Stimulated activated naive B cell treated with anti-CD40 and anti-IgM and Interleukin-4, amounts not matched to agents 10 μg/mL and 1 μg/mL and 100 μg/mL, for 72 hours (primary cell): ENCODE data around the gene MSRB3.
"Not testable (repeated sequence)": the region's sequence is repeated elsewhere in the genome, so short reads cannot be mapped to it uniquely, and the experiment has no call there.

ENCODE experiments used
- ATAC-seq, 2 donors: fragments of 150-1000 bp; cut with Tn5 transposase; replicated peaks; 2 replicates each; pipeline ENCODE4 v1.10.0; 2021; ENCODE audit warnings: moderate library complexity in 1 of 2
- DNase-seq: peaks from one replicate; pipeline ENCODE4 v3.0.0; 2021
- H3K27ac Mint-ChIP-seq: one replicate; pipeline ENCODE4 v1.8.0; 2022; ENCODE audit warnings: mild to moderate bottlenecking, mixed read lengths
- H3K27me3 Mint-ChIP-seq, 2 donors: one replicate each; pipeline ENCODE4 v1.8.0; 2022; ENCODE audit warnings: mixed read lengths in 2 of 2
- H3K36me3 Mint-ChIP-seq, 2 donors: one replicate each; pipeline ENCODE4 v1.8.0; 2022; ENCODE audit warnings: mixed read lengths in 2 of 2, mild to moderate bottlenecking in 1 of 2
- H3K4me1 Mint-ChIP-seq, 2 donors: one replicate each; pipeline ENCODE4 v1.8.0; 2022; ENCODE audit warnings: mixed read lengths in 2 of 2, mild to moderate bottlenecking in 1 of 2
- H3K4me3 Mint-ChIP-seq, 2 donors: one replicate each; pipeline ENCODE4 v1.8.0; 2022; ENCODE audit warnings: mild to moderate bottlenecking in 2 of 2, mixed read lengths in 2 of 2, moderate library complexity in 1 of 2
- H3K9me3 Mint-ChIP-seq, 2 donors: one replicate each; pipeline ENCODE4 v1.8.0; 2022; ENCODE audit warnings: mixed read lengths in 2 of 2, mild to moderate bottlenecking in 1 of 2

Gene MSRB3

DNA sequence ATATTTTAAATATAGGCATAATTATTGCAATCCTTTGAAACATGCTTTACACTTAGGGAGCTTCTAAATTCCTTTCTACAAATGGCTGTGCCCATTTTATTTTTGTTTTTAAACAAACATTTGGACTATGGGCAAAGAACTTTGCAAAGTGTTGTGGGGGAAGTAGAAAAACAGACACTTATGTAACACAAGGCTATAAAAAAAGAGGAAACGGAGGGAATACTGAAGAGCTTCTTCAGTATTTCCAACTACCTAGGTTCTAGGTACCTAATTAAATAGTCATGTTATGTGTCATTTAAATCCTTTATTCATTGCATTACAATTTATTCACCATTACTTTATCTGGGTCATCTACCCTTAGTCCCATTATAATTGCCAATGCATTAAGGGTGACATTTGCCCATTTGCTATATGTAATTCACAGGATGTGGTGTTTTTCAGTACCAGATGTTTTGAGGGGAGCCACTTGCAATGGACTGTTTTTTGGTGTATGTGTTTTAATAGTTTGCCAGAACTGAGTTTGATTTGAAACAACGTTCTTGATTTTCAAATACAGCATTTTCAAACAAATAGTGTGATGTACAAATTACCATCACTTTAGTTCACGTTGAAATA lies 1.5 kb upstream of the MSRB3 start:
- Mint-ChIP-seq H3K9me3 (no peaks in the 10 kb centered on the region), H3K4me1 (peaks cover 6 to 21% of the 10 kb centered on the region in 2 donors), H3K36me3 (no peaks in the 10 kb centered on the region), H3K4me3 (no peak overlapping the region), H3K27ac (no peak overlapping the region), H3K27me3 (peaks cover 30 to 31% of the 10 kb centered on the region in 2 donors)
- DNase-seq = no peak
- no peak for ATAC-seq

DNA sequence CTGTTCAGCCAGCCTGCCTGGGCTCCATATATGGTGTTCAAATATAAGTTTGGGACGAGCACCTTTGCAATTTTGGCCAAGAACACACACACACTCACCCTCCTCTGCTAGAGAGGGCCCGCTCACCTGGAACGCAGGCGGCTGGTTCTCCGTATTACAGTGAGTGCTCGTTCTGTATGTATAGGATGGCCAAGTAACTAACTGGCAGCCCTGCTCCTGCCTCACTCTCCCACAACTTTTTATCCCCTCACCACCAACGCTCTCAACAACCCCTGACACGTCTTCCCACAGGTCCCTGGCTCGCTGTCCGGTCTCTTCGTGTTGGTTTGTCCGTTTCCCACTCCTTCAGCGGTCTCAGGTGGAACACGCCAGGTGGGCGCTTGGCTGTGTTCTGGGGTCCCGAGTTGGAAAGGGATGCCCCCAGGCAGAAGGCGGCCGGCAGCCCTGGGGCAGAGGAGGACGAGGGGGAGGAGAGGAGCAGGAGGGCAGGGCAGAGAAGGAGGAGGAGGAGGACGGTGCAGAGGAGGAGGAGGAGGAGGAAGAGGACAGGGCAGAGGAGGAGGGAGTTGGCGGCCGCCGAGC lies 398 bp upstream of the MSRB3 start:
- Mint-ChIP-seq H3K36me3 (no peaks in the 10 kb centered on the region), H3K4me1 (peaks cover 6 to 21% of the 10 kb centered on the region in 2 donors), H3K27ac (no peak overlapping the region), H3K9me3 (no peaks in the 10 kb centered on the region), H3K27me3 (peaks cover 30 to 35% of the 10 kb centered on the region in 2 donors), H3K4me3 (peak overlapping the region; percentile 74 to 83)
- ATAC-seq = peak in 1 of 2 donors; percentile 12
- DNase-seq = no peak

DNA sequence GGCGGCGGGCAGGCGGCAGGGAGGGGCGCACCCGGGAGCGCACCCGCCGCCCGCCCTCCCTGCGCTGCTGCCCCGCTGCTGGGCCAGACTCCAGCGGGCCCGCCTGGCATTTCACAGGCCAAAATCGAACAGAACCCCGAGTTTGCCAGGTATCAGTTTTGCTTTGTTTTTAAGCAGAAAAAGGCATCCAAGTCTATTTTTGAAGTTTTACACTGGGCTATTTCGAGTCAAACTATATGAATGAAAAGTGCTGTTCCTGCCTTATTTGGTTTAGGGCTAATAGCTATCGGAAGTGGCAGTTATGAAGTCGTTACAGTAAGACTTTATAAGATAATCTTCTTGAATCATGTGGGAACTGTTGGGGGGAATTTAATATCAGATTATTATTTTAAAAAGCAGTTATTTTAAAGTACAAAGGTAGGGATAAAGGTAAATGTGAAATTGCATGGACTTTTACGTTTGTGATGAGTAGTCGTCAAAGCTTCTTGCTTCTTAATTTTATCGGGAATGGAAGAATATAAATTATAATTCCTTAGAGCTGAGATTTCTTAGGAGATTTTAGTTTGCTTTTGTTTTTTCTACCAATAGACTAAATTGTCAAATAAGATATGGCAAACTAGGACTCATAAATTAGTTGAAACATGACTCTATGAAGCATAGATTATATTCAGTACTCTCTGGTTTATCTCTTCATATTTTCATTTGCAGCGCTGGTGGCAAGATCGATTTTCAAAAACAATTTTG lies 1.1 kb downstream of the MSRB3 start:
- no peaks in the 10 kb centered on the region for H3K9me3 Mint-ChIP-seq
- DNase-seq (no peak), ATAC-seq (no peak)
- H3K4me3 Mint-ChIP-seq = peak overlapping the region; percentile 75 to 83
- no peaks in the 10 kb centered on the region for H3K36me3 Mint-ChIP-seq
- H3K27ac Mint-ChIP-seq = no peak overlapping the region
- peaks cover 6 to 21% of the 10 kb centered on the region in 2 donors for H3K4me1 Mint-ChIP-seq
- H3K27me3 Mint-ChIP-seq = peaks cover 27 to 35% of the 10 kb centered on the region in 2 donors

DNA sequence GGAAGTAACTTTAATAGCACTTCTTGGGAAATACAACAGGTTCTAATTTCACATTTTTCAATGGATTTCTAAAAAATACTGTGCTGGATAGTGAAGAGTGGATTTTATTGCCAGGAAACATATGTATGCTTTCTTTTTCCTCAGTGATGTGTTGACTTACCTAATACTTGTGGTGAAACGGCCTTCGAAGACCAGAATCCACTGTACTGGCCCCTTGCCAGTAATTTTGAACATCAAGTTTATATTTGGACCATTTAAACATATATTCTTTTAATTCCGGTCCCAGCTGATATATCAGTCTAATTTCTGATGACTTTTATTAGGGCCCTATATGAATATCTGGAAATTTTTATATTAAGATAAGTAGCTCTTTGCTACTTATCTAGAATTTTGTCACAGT lies 1.8 kb downstream of the MSRB3 start:
- ATAC-seq (no peak), DNase-seq (no peak)
- peaks cover 30 to 34% of the 10 kb centered on the region in 2 donors for H3K27me3 Mint-ChIP-seq
- no peak overlapping the region for H3K27ac Mint-ChIP-seq
- H3K36me3 Mint-ChIP-seq = no peaks in the 10 kb centered on the region
- H3K9me3 Mint-ChIP-seq = no peaks in the 10 kb centered on the region
- no peak overlapping the region for H3K4me3 Mint-ChIP-seq
- peaks cover 6 to 21% of the 10 kb centered on the region in 2 donors for H3K4me1 Mint-ChIP-seq

DNA sequence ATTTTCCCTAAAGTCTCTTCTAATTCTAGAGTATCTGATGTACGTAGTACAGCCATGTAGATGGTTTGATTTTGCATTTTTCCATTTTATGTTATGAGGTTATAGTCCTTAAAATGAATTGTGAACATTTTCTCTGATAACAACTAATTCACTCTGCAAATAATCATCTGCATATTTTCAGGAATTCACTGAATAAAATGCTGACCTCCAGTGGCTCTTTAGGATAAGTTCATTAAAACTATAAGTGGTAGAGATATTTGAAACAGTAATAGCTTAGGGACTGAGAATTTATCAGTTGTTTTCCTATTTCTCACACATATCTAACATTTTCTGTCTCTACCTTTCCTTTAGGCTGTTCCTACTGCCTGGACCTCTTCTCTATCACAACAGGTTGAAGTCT lies 4.4 kb downstream of the MSRB3 start:
- no peak for ATAC-seq
- Mint-ChIP-seq H3K27ac (no peak overlapping the region), H3K9me3 (no peaks in the 10 kb centered on the region), H3K4me1 (peaks cover 6 to 14% of the 10 kb centered on the region in 2 donors), H3K36me3 (no peaks in the 10 kb centered on the region), H3K4me3 (no peak overlapping the region), H3K27me3 (peaks cover 30 to 35% of the 10 kb centered on the region in 2 donors)
- no peak for DNase-seq

DNA sequence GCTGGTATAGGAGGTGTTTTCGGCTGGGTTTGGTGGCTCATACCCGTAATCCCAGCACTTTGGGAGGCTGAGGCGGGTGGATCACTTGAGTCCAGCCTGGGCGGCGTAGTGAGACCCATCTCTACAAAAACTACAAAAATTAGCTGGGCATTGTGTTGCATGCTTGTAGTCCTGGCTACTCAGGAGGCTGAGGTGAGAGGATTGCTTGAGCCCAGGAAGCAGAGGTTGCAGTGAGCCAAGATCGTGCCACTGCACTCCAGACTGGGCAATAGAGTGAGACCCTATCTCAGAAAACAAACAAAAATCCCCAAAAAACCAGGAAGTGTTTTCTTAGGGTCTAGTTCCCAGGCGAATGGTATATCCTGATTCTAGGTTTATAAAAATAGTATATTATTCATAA lies 7.0 kb downstream of the MSRB3 start:
- not testable (repeated sequence) for ATAC-seq, H3K27ac Mint-ChIP-seq, H3K4me1 Mint-ChIP-seq, H3K36me3 Mint-ChIP-seq, DNase-seq, H3K4me3 Mint-ChIP-seq, H3K9me3 Mint-ChIP-seq
- peaks cover 24% of the 10 kb centered on the region in 2 donors for H3K27me3 Mint-ChIP-seq

DNA sequence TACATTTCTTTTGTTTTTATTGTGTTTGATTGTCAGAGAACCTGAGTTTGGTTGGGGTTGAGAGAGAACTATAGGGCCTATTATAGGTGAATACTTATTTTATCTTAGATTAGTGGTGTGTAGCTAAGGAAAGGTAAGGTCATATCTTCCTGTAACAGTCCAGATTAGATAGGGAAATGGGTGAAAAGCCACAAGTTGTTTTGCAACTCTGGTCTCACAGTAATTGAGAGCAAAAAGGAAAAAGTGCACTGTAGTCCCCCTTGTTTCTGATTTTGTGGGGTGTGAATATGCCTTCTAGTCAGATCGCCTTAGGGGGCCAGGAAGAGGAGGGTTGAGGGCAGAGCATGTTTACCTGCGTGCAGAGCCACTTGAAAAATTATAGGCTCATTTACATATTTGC lies 8.9 kb downstream of the MSRB3 start:
- H3K9me3 Mint-ChIP-seq = no peaks in the 10 kb centered on the region
- peaks cover 11% of the 10 kb centered on the region in 2 donors for H3K27me3 Mint-ChIP-seq
- DNase-seq (no peak), ATAC-seq (no peak)
- no peaks in the 10 kb centered on the region for H3K4me1 Mint-ChIP-seq
- H3K36me3 Mint-ChIP-seq = no peaks in the 10 kb centered on the region
- H3K27ac Mint-ChIP-seq = no peak overlapping the region
- no peak overlapping the region for H3K4me3 Mint-ChIP-seq

DNA sequence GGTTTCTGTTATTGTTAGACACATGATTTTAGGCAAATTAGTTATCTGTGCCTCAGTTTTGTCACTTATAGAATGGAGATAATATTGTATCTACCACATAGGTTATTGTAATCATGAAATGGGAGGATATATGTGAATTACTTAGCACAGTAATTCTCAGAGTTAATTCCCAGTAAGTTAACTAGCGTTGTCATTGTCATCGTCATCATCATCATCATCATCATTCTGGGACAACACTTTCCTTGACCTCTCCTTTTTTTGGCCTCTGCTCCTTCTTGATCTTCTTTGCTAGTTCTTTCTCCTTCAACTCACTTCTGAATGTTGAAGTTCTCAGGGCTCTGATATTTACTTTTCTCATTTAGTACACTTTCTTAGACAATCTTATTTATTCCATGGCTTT lies 13.8 kb downstream of the MSRB3 start:
- peaks cover 0 to 13% of the 10 kb centered on the region in 2 donors for H3K27me3 Mint-ChIP-seq
- no peak overlapping the region for H3K4me3 Mint-ChIP-seq
- H3K36me3 Mint-ChIP-seq = no peaks in the 10 kb centered on the region
- DNase-seq (no peak), ATAC-seq (no peak)
- peaks cover 8 to 10% of the 10 kb centered on the region in 2 donors for H3K4me1 Mint-ChIP-seq
- H3K27ac Mint-ChIP-seq = no peak overlapping the region
- H3K9me3 Mint-ChIP-seq = peaks cover 1 to 5% of the 10 kb centered on the region in 2 donors

DNA sequence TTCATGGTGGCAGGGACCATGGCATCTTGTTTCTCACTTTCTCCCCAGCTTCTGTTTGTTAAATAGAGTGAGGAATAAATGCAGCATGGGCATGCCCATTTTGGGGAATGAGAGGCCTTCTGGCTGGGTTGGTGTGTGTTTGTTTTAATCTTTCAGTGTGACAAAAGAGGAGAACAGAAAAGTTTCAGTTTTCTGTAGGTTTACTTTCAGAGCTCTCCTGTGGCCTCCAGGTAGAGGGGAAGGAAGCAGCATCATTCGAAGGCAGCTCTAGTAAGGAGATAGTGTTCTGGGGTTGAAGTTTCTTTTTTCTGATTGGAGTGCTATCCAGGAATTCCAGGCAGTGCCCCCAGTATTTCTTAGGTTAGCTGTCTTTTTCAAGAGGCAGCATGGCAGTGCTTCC lies 15.3 kb downstream of the MSRB3 start:
- Mint-ChIP-seq H3K27me3 (peaks cover 0 to 13% of the 10 kb centered on the region in 2 donors), H3K36me3 (no peaks in the 10 kb centered on the region), H3K9me3 (peaks cover 1 to 5% of the 10 kb centered on the region in 2 donors), H3K4me3 (no peak overlapping the region), H3K27ac (no peak overlapping the region), H3K4me1 (peaks cover 8 to 10% of the 10 kb centered on the region in 2 donors)
- DNase-seq (no peak), ATAC-seq (no peak)

DNA sequence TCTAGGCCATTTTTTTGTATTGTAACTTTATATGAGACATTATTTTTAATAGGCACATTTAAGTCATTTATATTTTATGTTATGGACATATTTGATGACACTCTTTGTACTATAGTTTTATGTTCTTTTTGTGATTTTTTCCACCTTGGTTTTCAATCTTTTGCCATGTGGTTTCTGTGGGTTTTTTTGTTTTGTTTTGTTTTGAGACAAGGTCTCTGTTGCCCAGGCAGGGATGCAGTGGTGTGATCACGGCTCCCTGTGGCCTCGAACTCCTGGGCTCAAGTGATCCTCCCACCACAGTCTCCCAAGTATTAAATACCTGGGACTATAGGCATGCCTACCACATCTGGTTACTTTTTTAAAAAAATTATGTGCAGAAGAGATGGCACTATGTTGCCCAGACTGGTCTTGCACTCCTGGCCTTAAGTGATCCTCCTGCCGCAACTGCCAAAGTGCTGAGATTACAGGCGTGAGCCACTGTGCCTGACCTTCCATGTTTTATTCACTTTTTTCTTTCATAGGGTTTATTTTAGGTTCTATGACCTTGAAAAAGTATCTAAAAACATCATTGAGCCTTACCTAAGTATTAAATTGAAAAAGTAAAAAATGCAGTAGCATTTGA lies 16.3 kb downstream of the MSRB3 start:
- Mint-ChIP-seq H3K27ac (no peak overlapping the region), H3K4me3 (no peak overlapping the region), H3K4me1 (peaks cover 10% of the 10 kb centered on the region in 2 donors), H3K9me3 (peaks cover 1 to 5% of the 10 kb centered on the region in 2 donors), H3K36me3 (no peaks in the 10 kb centered on the region), H3K27me3 (peaks cover 0 to 18% of the 10 kb centered on the region in 2 donors)
- DNase-seq = no peak
- no peak for ATAC-seq

DNA sequence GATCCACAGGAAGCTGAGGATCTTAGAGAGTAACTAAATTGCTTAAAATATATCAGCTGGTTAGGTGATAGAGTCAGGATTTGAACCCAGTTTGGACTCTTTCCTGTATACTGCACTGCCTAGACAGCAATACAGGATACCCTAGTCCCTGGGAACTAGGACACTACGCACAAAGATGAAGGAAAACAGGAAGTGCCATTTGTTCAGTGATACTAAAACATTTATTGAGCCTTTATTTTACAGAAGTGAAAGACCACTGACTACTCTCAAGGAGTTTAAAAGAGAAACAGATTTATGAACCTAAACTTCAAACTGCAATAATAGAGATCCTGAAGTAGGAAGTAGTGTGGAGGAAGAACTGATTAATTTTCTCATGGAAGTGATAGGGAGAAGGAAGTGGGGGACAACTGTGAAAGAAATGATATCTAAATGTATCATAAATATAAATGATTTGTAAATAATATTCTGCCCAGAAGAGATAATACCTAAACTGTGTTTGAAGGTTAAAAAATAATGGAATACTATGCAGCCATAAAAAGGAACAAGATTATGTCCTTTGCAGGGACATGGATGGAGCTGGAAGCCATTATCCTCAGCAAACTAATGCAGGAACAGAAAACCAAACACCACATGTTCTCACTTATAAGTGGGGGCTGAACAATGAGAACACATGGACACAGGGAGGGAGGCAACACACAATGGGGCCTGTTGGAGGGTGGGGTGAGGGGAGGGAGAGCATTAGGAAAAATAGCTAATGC lies 18.2 kb downstream of the MSRB3 start:
- Mint-ChIP-seq H3K4me3 (no peak overlapping the region), H3K9me3 (peaks cover 1 to 5% of the 10 kb centered on the region in 2 donors), H3K27me3 (peaks cover 0 to 18% of the 10 kb centered on the region in 2 donors), H3K27ac (no peak overlapping the region), H3K4me1 (peaks cover 10% of the 10 kb centered on the region in 2 donors), H3K36me3 (no peaks in the 10 kb centered on the region)
- ATAC-seq (peak; percentile 70 to 74), DNase-seq (no peak)

DNA sequence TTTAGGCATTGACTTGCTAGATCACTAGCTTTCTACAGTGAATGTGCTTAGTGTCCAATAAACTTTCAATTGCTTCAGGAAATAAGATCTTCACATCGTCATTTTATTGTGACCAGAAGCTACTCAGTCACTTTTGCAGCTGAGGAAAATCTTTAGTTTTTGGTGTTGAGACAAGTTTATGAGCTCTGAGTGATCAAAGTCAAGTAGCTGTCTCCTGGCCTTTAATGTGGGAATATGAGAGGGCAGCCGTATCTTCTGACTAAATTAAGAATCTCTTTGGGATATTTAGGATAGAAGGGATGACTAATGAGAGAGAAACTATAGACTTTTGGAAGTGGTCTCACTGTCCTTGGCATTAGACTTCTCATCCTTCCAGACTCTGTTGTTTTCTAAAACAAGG lies 21.6 kb downstream of the MSRB3 start:
- H3K27me3 Mint-ChIP-seq = peaks cover 0 to 29% of the 10 kb centered on the region in 2 donors
- peaks cover 1 to 5% of the 10 kb centered on the region in 2 donors for H3K9me3 Mint-ChIP-seq
- peaks cover 10% of the 10 kb centered on the region in 2 donors for H3K4me1 Mint-ChIP-seq
- H3K36me3 Mint-ChIP-seq = no peaks in the 10 kb centered on the region
- ATAC-seq = no peak
- H3K4me3 Mint-ChIP-seq = no peak overlapping the region
- DNase-seq = no peak
- H3K27ac Mint-ChIP-seq = no peak overlapping the region

DNA sequence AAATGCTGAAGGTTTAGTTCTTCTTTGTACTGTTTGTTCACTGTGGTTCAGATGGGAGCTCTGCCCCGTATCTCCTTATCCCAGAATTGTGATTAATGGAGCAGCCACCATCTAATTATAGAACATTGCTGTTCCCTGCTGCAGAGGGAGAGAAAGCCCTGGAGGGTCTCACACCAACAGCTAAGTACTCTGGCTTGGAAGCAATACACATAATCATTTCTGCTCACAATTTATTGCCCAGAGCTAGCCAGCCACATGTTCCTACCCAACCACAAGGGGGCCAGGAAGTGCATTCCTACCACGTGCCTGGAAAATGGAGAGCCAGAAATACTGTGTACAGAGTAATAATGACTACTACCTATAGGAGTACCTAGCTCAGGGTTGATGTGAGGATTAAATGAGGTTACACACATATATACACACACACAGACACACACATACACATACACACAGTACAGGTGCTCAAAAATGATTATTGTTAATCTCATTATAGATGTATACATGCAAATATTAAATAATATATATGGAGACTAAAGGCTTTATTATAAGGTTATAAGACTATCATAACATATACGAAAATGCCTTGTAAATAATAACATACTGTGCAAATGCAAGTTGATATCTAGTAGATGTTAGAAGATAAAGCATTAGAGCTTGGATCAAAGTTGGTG lies 22.3 kb downstream of the MSRB3 start:
- Mint-ChIP-seq H3K27ac (no peak overlapping the region), H3K4me1 (peaks cover 10% of the 10 kb centered on the region in 2 donors), H3K36me3 (no peaks in the 10 kb centered on the region), H3K27me3 (peaks cover 0 to 29% of the 10 kb centered on the region in 2 donors), H3K4me3 (no peak overlapping the region), H3K9me3 (peaks cover 1 to 5% of the 10 kb centered on the region in 2 donors)
- peak; percentile 18 to 31 for ATAC-seq
- no peak for DNase-seq
